Fibroblast of mammary gland (primary cell): Measurements from ENCODE around the gene RAP1GAP2.
"Not testable (repeated sequence)": the region's sequence is repeated elsewhere in the genome, so short reads cannot be mapped to it uniquely, and the experiment has no call there.

ENCODE experiments used
- DNase-seq: peaks from one replicate; pipeline ENCODE4 v3.0.0-alpha.2; 2010; ENCODE audit warnings: low read depth
- H3K4me3 ChIP-seq: 2 replicates; pipeline ENCODE4 v1.5.1; 2011; ENCODE audit warnings: low read depth, mild to moderate bottlenecking, low read length, moderate library complexity; ENCODE audit not compliant: control insufficient read depth
- CTCF ChIP-seq: conservative IDR thresholded peaks from 2 replicates; pipeline ENCODE4 v1.5.1; 2011; ENCODE audit warnings: low read depth, low read length, inconsistent platforms; ENCODE audit not compliant: control insufficient read depth, insufficient read depth

Gene RAP1GAP2

GRCh38 chr17:2990396-2990795 lies 194.2 kb downstream of the RAP1GAP2 start:
- TF ChIP-seq CTCF: no peak
- no peak overlapping the region for H3K4me3 ChIP-seq
- no peak for DNase-seq

DNA sequence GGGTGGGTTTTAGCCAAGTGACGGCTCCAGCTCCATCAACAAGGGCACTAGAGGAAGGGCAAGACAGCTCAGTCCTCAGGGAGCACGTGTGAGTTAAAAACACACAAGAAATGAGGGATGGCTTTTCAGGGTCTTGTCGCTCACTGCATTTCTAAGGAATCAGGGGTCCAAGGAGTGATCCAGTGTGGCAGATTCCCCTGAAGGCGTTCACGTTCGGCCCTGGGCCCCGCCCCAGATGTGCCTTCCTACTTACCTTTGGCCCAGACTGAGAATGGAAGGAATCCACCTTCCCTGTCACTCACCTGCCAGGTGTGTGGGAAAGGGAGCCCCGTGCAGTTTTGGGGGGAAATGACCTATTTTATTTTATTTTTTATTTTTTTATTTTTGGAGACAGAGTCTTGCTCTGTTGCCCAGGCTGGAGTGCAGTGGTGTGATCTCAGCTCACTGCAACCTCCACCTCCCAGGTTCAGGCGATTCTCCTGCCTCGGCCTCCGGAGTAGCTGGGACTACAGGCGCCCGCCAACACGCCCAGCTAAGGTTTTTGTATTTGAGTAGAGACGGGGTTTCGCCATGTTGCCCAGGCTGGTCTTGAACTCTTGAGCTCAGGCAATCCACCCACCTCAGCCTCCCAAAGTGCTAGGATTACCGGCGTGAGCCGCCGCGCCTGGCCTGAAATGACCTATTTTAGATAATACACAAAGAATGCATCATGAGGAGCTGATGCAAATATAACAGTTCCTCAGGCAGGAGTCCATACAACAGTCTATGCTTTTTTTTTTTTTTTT lies 195.3 kb downstream of the RAP1GAP2 start:
- H3K4me3 ChIP-seq, DNase-seq: not testable (repeated sequence)

GRCh38 chr17:2994441-2994840 lies 198.2 kb downstream of the RAP1GAP2 start:
- TF ChIP-seq CTCF: no peak
- DNase-seq: no peak
- no peak overlapping the region for H3K4me3 ChIP-seq

DNA sequence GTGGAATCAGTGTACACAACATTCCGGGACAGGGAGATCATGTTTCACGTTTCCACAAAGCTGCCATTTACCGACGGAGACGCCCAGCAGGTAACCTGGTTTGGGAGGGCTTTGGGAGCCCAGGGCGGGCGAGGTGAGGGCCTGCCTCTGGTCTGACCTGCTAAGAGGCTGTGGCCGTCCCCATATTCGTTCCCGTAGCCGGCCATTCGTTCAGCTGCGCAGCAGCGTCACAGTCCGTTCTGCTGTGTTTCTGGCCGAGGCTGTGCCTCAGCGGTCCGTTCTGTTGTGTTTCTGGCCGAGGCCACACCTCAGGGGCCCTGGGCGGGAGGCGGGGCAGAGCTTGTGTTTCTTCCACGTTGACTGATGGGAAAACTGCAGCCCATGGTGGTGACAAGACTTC lies 199.1 kb downstream of the RAP1GAP2 start:
- DNase-seq: no peak
- no peak for TF ChIP-seq CTCF
- H3K4me3 ChIP-seq: no peak overlapping the region

- TF ChIP-seq CTCF: no peak
- no peak overlapping the region for H3K4me3 ChIP-seq
- peak; percentile 59 for DNase-seq
These were observed 199.9 kb downstream of the RAP1GAP2 start for GRCh38 chr17:2995886-2996809.

- no peak for DNase-seq
- H3K4me3 ChIP-seq: no peak overlapping the region
- no peak for TF ChIP-seq CTCF
These were observed 200.8 kb downstream of the RAP1GAP2 start for GRCh38 chr17:2996810-2997670.

GRCh38 chr17:2998469-2998901 lies 202.2 kb downstream of the RAP1GAP2 start:
- DNase-seq: peak; percentile 77
- H3K4me3 ChIP-seq: not testable (repeated sequence)
